Transverse colon (tissue), 4 donors: Measurements from ENCODE around the gene ALPP. TPM values are rescaled to one million over a fixed set of nuclear protein-coding genes. Genes with fewer than 3 reads are reported as not detected.

Source experiments
- DNase-seq: peaks from one replicate; pipeline ENCODE4 v3.0.0-alpha.2; 2019
- H3K27ac ChIP-seq, 4 donors: fragments of 200-600 bp; sonication (generic); 2 replicates each; pipeline ENCODE4 v1.5.1; 2016 to 2018; ENCODE audit warnings: inconsistent platforms in 4 of 4
- H3K27me3 ChIP-seq: fragments of 200-600 bp; sonication (generic); 2 replicates; pipeline ENCODE4 v1.5.1; 2017; ENCODE audit warnings: inconsistent platforms
- H3K36me3 ChIP-seq, 4 donors: fragments of 200-600 bp; sonication (generic); 2 replicates each; pipeline ENCODE4 v1.5.1; 2017 to 2019; ENCODE audit warnings: inconsistent platforms in 4 of 4
- H3K4me1 ChIP-seq, 4 donors: fragments of 200-600 bp; sonication (generic); 2 replicates each; pipeline ENCODE4 v1.5.1; 2017 to 2020; ENCODE audit warnings: inconsistent platforms in 4 of 4
- H3K4me3 ChIP-seq, 4 donors: fragments of 200-600 bp; sonication (generic); 1 replicate in 1 of 4; 2 replicates in 3 of 4; pipeline versions ENCODE4 v1.5.1 to v1.6.1; 2017 to 2019; ENCODE audit warnings: inconsistent platforms in 4 of 4
- H3K9me3 ChIP-seq, 2 donors: fragments of 200-600 bp; sonication (generic); 2 replicates each; pipeline ENCODE4 v1.5.1; 2017 to 2019; ENCODE audit warnings: inconsistent platforms in 2 of 2
- EP300 ChIP-seq: sonication (generic); formaldehyde crosslinking; IDR thresholded peaks from one replicate; pipeline ENCODE4 v1.6.1; 2017; ENCODE audit warnings: antibody characterized with exemption, low read depth
- POLR2A ChIP-seq: fragments of 450-650 bp; IDR thresholded peaks from one replicate; pipeline ENCODE4 v1.6.1; 2016; ENCODE audit warnings: antibody characterized with exemption, mild to moderate bottlenecking, moderate library complexity
- POLR2AphosphoS5 ChIP-seq, 3 donors: sonication (generic); formaldehyde crosslinking; IDR thresholded peaks; one replicate each; pipeline ENCODE4 v1.6.1; 2016; ENCODE audit warnings: antibody characterized with exemption in 3 of 3
- WGBS, 2 donors: methylation state at CpG; one replicate each; pipeline ENCODE4 v1.1.5; 2018; ENCODE audit warnings: low coverage in 1 of 2; 5-methylcytosine and 5-hydroxymethylcytosine counted together
- in situ Hi-C, 4 donors: fragments of 200-750 bp; cut with MboI; loops; one replicate each; pipeline versions ENCODE4 v1.15.0 to v1.15.1; 2017; ENCODE audit warnings: low sequenced_read_pairs in 3 of 4, low pct_ligation_motif_present in 1 of 4, low pct_unique_long_range_greater_than_20kb in 1 of 4
- intact Hi-C: fragments of 100-400 bp; cut with DNase I; formaldehyde crosslinking; loops from one replicate; pipeline ENCODE4 v1.15.1; 2023; ENCODE audit warnings: low total_unique reads
- total RNA-seq, 4 donors: library from RNA; depleted of rRNA; stranded (reverse); fragments of >200 nt; gene quantifications; one replicate each; pipeline ENCODE4 v1.1.0, GENCODE V29; 2016
- TF ChIP-seq, protein P1 (sequence below), 5 experiments: fragments of 200-600 bp in 3 of 5; fragments of 450-650 bp in 2 of 5; sonication (generic) in 3 of 5; IDR thresholded peaks; 1 replicate in 2 of 5; 2 replicates in 3 of 5; pipeline ENCODE4 v1.5.1; 2016 to 2017; ENCODE audit warnings: antibody characterized with exemption in 5 of 5, inconsistent platforms in 3 of 5, mild to moderate bottlenecking in 2 of 5, moderate library complexity in 1 of 5

Gene ALPP
- total RNA-seq, 4 donors from 2014 or later, result not detected

- intact Hi-C loops, result no loop called here
- H3K27ac ChIP-seq, result no peak overlapping the region
- peaks cover 0 to 30% (median 27%) of the 10 kb centered on the region in 4 donors for H3K4me1 ChIP-seq
- peaks cover 0 to 6% of the 10 kb centered on the region in 2 donors for H3K9me3 ChIP-seq
- DNase-seq, result peak; percentile 26
- H3K4me3 ChIP-seq, result peak overlapping the region in 3 of 4 donors; percentile 10 to 37 (median 13)
- TF ChIP-seq EP300 (no peak), POLR2AphosphoS5 (IDR thresholded peaks at IDR 0.05) (no peak), POLR2A (no peak)
- TF ChIP-seq, protein P1, sequence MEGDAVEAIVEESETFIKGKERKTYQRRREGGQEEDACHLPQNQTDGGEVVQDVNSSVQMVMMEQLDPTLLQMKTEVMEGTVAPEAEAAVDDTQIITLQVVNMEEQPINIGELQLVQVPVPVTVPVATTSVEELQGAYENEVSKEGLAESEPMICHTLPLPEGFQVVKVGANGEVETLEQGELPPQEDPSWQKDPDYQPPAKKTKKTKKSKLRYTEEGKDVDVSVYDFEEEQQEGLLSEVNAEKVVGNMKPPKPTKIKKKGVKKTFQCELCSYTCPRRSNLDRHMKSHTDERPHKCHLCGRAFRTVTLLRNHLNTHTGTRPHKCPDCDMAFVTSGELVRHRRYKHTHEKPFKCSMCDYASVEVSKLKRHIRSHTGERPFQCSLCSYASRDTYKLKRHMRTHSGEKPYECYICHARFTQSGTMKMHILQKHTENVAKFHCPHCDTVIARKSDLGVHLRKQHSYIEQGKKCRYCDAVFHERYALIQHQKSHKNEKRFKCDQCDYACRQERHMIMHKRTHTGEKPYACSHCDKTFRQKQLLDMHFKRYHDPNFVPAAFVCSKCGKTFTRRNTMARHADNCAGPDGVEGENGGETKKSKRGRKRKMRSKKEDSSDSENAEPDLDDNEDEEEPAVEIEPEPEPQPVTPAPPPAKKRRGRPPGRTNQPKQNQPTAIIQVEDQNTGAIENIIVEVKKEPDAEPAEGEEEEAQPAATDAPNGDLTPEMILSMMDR (IDR thresholded peaks at IDR 0.05), result no peak
- H3K36me3 ChIP-seq, result no peaks in the 10 kb centered on the region
- in situ Hi-C loops, result no loop called here
- peaks cover 81% of the 10 kb centered on the region for H3K27me3 ChIP-seq
- WGBS, 2 donors, result 4 to 7% methylated on average over 6 to 49 of the region's 49 CpGs
Observed at GRCh38 chr2:232418466-232419244, 40.1 kb downstream of the ALPP start.

DNA sequence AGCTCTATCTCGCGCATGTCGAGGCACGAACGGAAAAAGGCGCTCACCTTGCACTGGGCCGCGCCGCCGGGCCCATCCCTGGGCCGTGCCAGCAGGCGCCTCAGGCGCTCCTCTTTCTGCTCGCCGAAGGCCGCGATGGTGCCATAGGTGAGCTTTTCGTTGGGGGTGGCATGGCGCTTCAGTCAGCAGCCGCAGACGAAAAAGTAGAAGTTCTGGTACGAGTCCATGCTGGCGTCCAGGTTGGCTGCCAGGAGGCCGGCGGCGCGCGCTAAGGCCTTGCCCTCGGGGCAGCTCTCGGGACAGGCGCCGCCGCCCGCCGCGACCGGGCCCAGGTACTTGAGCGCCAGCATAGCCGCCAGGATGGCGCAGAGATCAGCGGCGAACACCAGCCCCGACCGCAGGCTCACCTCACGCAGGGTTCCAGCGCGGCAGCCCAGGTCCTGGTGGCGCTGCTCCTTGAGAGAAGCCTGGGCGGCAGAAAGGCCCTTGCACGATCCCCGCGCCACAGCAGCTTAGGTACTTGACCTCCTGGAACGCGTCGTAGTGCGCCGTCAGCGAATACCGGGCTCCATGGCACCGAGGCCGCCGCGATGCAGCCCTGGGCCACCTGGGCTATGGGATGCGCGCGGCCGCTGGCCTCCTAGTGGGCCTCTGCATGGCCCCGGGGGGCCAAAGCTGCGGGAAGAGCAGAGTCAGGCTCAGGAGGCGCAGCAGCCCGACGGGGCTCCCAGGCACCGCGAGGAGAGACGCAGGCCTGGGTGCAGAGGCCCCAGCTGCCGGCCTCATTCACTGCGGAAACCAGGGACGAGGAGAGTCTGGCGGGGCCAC lies 40.9 kb downstream of the ALPP start:
- Histone ChIP-seq H3K36me3 (no peaks in the 10 kb centered on the region), H3K9me3 (peaks cover 0 to 6% of the 10 kb centered on the region in 2 donors), H3K4me1 (peaks cover 0 to 30% (median 27%) of the 10 kb centered on the region in 4 donors), H3K27ac (no peak overlapping the region), H3K27me3 (peaks cover 85% of the 10 kb centered on the region), H3K4me3 (peak overlapping the region in 2 of 4 donors; percentile 13 to 37)
- 22% methylated on average over 45 of the region's 79 CpGs; no CpG with 5 or more reads in 1 of the 2 donors for WGBS, 2 donors
- in situ Hi-C loops, result no loop called here
- DNase-seq, result no peak
- intact Hi-C loops, result no loop called here
- TF ChIP-seq POLR2A, result no peak
- TF ChIP-seq, protein P1 (IDR thresholded peaks at IDR 0.05), result no peak
- no peak for TF ChIP-seq EP300
- TF ChIP-seq POLR2AphosphoS5 (IDR thresholded peaks at IDR 0.05), result no peak

DNA sequence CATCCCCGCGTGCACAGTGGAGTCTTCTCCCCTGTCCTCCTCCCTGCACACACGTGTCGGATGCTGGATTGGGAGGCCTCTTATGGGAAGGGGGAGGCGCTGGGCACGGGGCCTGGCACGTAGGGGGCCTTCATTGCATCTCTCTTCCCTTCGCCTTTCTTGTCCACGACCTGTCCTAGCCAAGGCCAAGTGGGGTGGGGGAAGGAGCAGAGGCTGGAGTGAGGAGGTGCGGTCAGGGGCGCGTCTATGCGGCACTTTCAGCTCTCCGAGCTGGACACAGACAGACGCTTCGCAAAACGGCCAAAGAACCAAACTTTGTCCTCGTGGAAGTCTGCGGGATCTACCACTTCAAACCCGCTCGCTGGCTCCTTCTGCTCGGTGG lies 41.5 kb downstream of the ALPP start:
- 21% methylated on average over 20 of the region's 22 CpGs; no CpG with 5 or more reads in 1 of the 2 donors for WGBS, 2 donors
- Histone ChIP-seq H3K4me3 (peak overlapping the region in 1 of 4 donors; percentile 39), H3K27me3 (peaks cover 91% of the 10 kb centered on the region), H3K36me3 (no peaks in the 10 kb centered on the region), H3K4me1 (peaks cover 0 to 30% (median 27%) of the 10 kb centered on the region in 4 donors), H3K9me3 (peaks cover 0 to 6% of the 10 kb centered on the region in 2 donors), H3K27ac (no peak overlapping the region)
- in situ Hi-C loops (no loop called here), intact Hi-C loops (no loop called here)
- DNase-seq, result no peak
- TF ChIP-seq EP300 (no peak), POLR2A (no peak), POLR2AphosphoS5 (IDR thresholded peaks at IDR 0.05) (no peak)
- TF ChIP-seq, protein P1 (IDR thresholded peaks at IDR 0.05), result no peak
